ENCODE results near the gene BET1L.
A peak's percentile ranks its signal among the peaks of the same experiment; 100 is the strongest.
"Not testable (repeated sequence)": the region's sequence is repeated elsewhere in the genome, so short reads cannot be mapped to it uniquely, and the experiment has no call there.

BET1L gene

DNA sequence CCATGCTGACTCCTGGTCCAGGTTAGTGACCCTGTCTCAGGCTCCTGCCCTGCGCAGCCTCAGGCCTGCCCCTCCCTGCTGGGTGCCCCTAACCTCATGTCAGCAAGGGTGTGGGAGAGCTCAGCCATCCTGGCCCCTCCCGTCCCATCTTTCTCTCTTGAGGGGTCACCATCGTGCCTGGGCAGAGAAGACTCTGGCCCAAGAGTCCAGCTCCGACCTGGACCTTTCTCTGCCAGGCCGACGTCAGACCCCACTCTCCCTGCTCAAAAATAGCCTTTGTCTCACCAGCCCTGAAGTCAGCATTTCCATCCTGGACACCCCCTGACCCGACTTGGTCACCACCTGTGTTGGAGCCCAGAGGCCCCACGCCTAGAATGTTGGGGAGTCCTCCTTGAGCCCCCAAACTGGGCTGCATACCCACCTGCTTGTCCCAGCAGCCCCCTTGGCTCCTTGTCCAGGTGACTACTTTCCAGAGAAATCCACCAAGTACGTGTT, 9.4 kb downstream of the BET1L start:
- H3K36me3 ChIP-seq: peaks cover 6 to 39% (median 9%) of the 10 kb centered on the region in 3 donors
- no peak overlapping the region for H3K27ac ChIP-seq
- H3K27me3 ChIP-seq: peaks cover 0 to 4% of the 10 kb centered on the region in 2 donors
- TF ChIP-seq, protein P1, sequence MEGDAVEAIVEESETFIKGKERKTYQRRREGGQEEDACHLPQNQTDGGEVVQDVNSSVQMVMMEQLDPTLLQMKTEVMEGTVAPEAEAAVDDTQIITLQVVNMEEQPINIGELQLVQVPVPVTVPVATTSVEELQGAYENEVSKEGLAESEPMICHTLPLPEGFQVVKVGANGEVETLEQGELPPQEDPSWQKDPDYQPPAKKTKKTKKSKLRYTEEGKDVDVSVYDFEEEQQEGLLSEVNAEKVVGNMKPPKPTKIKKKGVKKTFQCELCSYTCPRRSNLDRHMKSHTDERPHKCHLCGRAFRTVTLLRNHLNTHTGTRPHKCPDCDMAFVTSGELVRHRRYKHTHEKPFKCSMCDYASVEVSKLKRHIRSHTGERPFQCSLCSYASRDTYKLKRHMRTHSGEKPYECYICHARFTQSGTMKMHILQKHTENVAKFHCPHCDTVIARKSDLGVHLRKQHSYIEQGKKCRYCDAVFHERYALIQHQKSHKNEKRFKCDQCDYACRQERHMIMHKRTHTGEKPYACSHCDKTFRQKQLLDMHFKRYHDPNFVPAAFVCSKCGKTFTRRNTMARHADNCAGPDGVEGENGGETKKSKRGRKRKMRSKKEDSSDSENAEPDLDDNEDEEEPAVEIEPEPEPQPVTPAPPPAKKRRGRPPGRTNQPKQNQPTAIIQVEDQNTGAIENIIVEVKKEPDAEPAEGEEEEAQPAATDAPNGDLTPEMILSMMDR (IDR thresholded peaks at IDR 0.05): no peak
- H3K4me3 ChIP-seq: no peak overlapping the region
- intact Hi-C loops (cut with DNase I; ENCODE audit: low total_unique reads): no loop called here
- peak in 1 of 2 donors; percentile 61 for DNase-seq
- no peaks in the 10 kb centered on the region for H3K9me3 ChIP-seq
- no peaks in the 10 kb centered on the region for H3K4me1 ChIP-seq

DNA sequence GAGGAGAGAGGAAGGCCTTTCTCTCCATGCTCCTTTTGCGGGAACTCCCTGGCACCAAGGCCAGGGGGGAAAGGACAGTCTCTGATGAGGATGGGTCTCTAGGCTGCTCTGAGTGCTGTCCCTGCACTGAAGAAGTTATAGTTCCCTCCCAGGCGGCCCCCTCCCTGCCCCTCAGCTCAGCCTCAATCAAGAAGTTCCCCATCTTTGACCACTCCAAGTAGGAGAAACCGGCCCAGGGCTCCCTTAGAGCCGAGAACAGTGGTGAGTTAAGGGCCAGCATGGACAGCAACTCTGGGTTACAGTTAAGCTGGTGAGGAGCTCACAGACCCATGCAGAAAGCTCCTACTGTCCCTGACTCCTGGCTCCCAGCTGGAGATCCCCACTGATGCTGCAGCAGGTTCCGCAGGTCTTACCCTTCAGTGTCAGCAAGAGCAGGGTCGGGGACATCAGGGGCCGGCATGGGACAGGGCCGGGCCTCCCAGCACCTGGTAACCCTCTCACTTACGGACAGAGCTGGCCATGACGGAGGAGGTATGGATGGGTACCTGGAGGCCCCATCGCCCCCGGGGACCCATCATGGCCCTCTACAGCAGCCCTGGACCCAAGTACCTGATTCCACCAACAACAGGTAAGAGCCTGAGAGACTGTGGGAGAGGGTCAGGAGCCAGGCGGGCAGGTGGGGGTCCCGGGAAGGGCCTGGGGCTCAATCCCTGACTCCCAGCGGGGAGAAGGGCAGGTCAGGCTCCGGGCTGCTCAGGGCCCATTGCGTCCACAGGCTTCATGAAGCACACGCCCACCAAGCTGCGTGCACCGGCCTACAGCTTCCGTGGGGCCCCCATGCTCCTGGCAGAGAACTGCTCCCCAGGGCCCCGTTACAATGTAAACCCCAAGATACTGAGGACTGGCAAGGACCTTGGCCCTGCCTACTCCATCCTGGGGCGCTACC, 10.1 kb downstream of the BET1L start:
- Histone ChIP-seq H3K9me3 (no peaks in the 10 kb centered on the region), H3K27ac (no peak overlapping the region), H3K36me3 (peaks cover 6 to 32% (median 9%) of the 10 kb centered on the region in 3 donors), H3K27me3 (peaks cover 0 to 4% of the 10 kb centered on the region in 2 donors), H3K4me3 (no peak overlapping the region), H3K4me1 (no peaks in the 10 kb centered on the region)
- TF ChIP-seq, protein P1 (IDR thresholded peaks at IDR 0.05): no peak
- intact Hi-C loops (cut with DNase I; ENCODE audit: low total_unique reads): no loop called here
- DNase-seq: peak; percentile 18 to 50

DNA sequence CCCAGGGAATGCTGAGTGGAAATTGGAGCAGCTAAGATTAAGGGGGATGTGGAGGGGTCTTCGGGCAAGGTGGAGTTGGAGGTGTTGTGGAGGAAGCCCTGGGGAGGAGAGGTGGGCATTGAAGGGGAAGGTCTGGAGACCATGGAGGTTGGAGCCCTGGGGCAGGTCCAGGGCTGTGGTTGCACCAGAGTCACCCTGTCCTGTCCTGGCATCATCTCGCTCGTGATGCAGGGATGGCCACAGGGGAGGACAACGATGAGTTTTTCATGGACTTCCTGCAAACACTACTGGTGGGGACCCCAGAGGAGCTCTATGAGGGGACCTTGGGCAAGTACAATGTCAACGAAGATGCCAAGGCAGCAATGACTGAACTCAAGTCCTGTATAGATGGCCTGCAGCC, 13.7 kb downstream of the BET1L start:
- H3K4me3 ChIP-seq; H3K9me3 ChIP-seq; H3K36me3 ChIP-seq; H3K4me1 ChIP-seq; H3K27ac ChIP-seq; H3K27me3 ChIP-seq; intact Hi-C loops (cut with DNase I; ENCODE audit: low total_unique reads): not testable (repeated sequence)
- peak; percentile 10 to 63 for DNase-seq

DNA sequence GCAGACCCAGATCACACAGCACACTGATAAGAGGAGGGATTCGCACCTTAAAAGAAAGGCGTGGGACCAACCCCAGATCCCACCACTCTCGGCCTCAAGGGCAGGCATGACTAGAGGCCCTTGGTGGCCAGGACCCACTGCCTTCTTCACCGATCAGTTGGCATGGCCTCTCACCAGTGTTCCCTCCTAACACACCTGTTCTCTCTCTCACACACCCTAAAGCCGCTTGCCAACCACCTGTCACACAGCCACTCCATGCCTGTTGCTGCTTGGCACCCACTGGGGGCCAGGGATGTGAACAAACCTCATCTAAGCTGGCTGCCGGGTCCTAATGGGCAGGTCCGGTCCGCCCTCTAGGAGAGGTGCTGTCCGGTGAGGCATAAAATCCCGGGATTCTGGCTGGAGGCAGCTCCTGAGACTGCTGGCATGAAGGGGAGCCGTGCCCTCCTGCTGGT, 14.5 kb downstream of the BET1L start, which contains the start of gene SCGB1C1:
SCGB1C1 (plus strand) TSS at position 405 of the 455 bp plus-strand sequence; CDS start at position 427, 22 bp downstream.
- H3K27ac ChIP-seq; H3K4me3 ChIP-seq; H3K9me3 ChIP-seq; H3K27me3 ChIP-seq; H3K36me3 ChIP-seq; H3K4me1 ChIP-seq; intact Hi-C loops (cut with DNase I; ENCODE audit: low total_unique reads); DNase-seq: not testable (repeated sequence)

DNA sequence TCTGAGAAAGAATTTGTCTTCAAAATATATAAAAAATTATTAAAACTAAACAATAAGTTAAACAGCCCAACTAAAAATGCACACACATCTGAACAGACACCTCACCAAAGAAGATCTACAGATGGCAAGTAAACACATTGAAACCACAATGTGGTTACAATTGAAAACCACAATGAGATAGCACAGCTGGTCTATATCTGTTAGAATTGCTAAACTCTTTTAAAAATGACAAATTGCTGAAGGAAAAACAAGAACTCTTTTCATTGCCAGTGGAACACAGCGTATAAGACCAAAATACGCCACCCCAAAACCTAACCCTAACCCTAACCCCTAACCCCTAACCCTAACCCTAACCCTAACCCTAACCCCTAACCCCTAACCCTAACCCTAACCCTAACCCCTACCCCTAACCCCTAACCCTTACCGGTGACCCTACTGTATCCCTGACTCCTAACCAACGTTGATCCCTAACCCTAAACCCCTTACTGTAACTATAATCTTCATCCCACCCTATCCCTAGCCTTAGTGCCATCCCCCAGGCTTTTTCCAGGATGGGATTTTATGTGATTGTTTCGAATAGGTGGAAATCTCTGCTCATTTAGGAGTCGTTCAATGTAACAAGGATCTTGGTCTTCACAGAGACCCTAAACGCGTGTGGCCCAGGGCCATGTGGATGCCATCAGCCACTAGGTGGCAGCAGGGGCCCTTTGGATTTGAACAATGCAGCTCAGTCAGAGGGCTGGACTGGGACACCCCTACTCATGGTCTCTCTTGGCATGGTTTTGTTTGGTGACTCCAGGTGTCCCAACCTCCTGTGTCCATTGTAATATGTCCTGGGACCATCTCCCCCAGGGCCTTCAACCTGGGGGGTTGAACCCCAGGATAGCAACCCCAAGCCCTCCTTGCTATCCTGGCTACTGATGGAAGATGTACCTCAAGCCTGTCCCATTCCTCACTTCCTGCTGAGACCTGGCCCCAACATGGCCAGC, 15.4 kb downstream of the BET1L start:
- H3K27me3 ChIP-seq; H3K4me1 ChIP-seq; intact Hi-C loops (cut with DNase I; ENCODE audit: low total_unique reads); H3K27ac ChIP-seq; H3K36me3 ChIP-seq; H3K4me3 ChIP-seq; H3K9me3 ChIP-seq: not testable (repeated sequence)
- TF ChIP-seq, protein P1 (IDR thresholded peaks at IDR 0.05): peak; percentile 28 to 31
- peak in 1 of 2 donors; percentile 20 for DNase-seq

DNA sequence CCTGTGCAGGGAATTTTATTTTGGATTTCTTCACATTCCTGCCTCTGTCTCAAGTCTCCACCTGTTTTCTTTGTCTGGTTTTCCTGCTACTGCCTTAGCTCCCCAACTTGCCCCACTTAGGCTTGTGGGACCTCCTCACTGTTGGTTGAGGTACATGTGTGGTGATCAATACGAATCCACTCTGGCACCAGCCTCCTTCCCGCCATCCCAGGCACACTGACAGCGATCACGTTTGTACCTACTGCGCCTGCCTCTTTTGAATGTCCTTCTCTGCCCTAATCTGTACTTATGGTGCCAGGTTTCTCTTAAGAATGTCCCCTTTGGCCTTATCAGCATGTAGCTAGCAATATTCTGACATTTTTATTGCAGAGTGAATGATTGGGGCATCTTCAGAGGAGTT, 16.7 kb downstream of the BET1L start:
- peak in 1 of 2 donors; percentile 64 for DNase-seq
- H3K9me3 ChIP-seq; intact Hi-C loops (cut with DNase I; ENCODE audit: low total_unique reads); H3K27ac ChIP-seq; H3K4me1 ChIP-seq; H3K4me3 ChIP-seq; H3K36me3 ChIP-seq; H3K27me3 ChIP-seq: not testable (repeated sequence)
